ENCODE data around the gene RGMA.

- TF ChIP-seq POLR2AphosphoS5 (IDR thresholded peaks at IDR 0.05; ENCODE audit: low read depth, low read length) = no peak
- no peak for TF ChIP-seq POLR2A (IDR thresholded peaks at IDR 0.05; ENCODE audit: low read depth, low read length)
These were observed 17.0 kb downstream of the RGMA start for GRCh38 chr15:93072011-93072410.

Data from GM12892 (cell line).